ENCODE results near the gene NLGN1.

NLGN1 gene

GRCh38 chr3:174243171-174243570 lies 845.6 kb downstream of the NLGN1 start:
- DNase-seq: no peak

GRCh38 chr3:174247687-174248152 lies 850.2 kb downstream of the NLGN1 start:
- DNase-seq: no peak

GRCh38 chr3:174251681-174252080 lies 854.1 kb downstream of the NLGN1 start:
- no peak for DNase-seq

- no peak for DNase-seq
Observed at GRCh38 chr3:174253196-174253823, 855.8 kb downstream of the NLGN1 start.

- no peak for DNase-seq
Observed at GRCh38 chr3:174253940-174254339, 856.4 kb downstream of the NLGN1 start.

GRCh38 chr3:174255454-174255853 lies 857.9 kb downstream of the NLGN1 start:
- DNase-seq: no peak

- DNase-seq: no peak
Observed at GRCh38 chr3:174266476-174266875, 868.9 kb downstream of the NLGN1 start.

GRCh38 chr3:174268061-174268460 lies 870.5 kb downstream of the NLGN1 start:
- DNase-seq: no peak

- DNase-seq: no peak
Observed at GRCh38 chr3:174268586-174268985, 871.0 kb downstream of the NLGN1 start.

- DNase-seq: no peak
Observed at GRCh38 chr3:174270841-174271240, 873.3 kb downstream of the NLGN1 start.

- no peak for DNase-seq
Observed at GRCh38 chr3:174275336-174275735, 877.8 kb downstream of the NLGN1 start.

GRCh38 chr3:174276826-174277225 lies 879.3 kb downstream of the NLGN1 start:
- DNase-seq: no peak

GRCh38 chr3:174278094-174278493 lies 880.5 kb downstream of the NLGN1 start:
- DNase-seq: no peak

GRCh38 chr3:174280186-174280585 lies 882.6 kb downstream of the NLGN1 start:
- DNase-seq: no peak

- no peak for DNase-seq
Observed at GRCh38 chr3:174285242-174285864, 887.8 kb downstream of the NLGN1 start.

GRCh38 chr3:174287705-174288104 lies 890.2 kb downstream of the NLGN1 start:
- DNase-seq: no peak

- DNase-seq: no peak
Observed at GRCh38 chr3:174294616-174295015, 897.1 kb downstream of the NLGN1 start.

GRCh38 chr3:174295306-174296092 lies 898.0 kb downstream of the NLGN1 start:
- DNase-seq: no peak

- no peak for DNase-seq
Observed at GRCh38 chr3:174302746-174303315, 905.3 kb downstream of the NLGN1 start.

- no peak for DNase-seq
Observed at GRCh38 chr3:174303907-174304560, 906.5 kb downstream of the NLGN1 start.

GRCh38 chr3:174308736-174309135 lies 911.2 kb downstream of the NLGN1 start:
- DNase-seq: no peak

- DNase-seq: no peak
Observed at GRCh38 chr3:174310475-174310983, 913.0 kb downstream of the NLGN1 start.

GRCh38 chr3:174315225-174315624 lies 917.7 kb downstream of the NLGN1 start:
- DNase-seq: no peak

Data from cortex of kidney (tissue), 1 donor.